ENCODE measurements around the gene CCDC148. TPM values are rescaled to one million over a fixed set of nuclear protein-coding genes. Genes with fewer than 3 reads are reported as not detected.

Gene CCDC148
- total and polyA plus RNA-seq, 4 donors = 0.02 to 0.42 (median 0.31) TPM

GRCh38 chr2:158291544-158292180 is 164.9 kb downstream of the CCDC148 start:
- Histone ChIP-seq H3K4me3 (ENCODE audit: low read depth in 1 of 3, low read length in 3 of 3) (no peak overlapping the region), H3K36me3 (ENCODE audit: control insufficient read depth in 4 of 4, insufficient read depth in 3 of 4, low read depth in 1 of 4, low read length in 3 of 4) (no peaks in the 10 kb centered on the region), H3K27ac (ENCODE audit: low read depth in 1 of 2, low read length in 2 of 2) (no peak overlapping the region), H3K4me1 (ENCODE audit: control insufficient read depth in 4 of 4, insufficient read depth in 4 of 4, low read length in 3 of 4) (no peaks in the 10 kb centered on the region), H3K27me3 (ENCODE audit: control insufficient read depth in 4 of 4, insufficient read depth in 4 of 4, low read length in 3 of 4) (no peaks in the 10 kb centered on the region), H3K9ac (ENCODE audit: low read depth in 1 of 2, low read length in 2 of 2) (no peak overlapping the region), H3K9me3 (ENCODE audit: control insufficient read depth in 4 of 4, low read length in 3 of 4) (no peaks in the 10 kb centered on the region)
- TF ChIP-seq TAF1 (conservative IDR thresholded peaks at IDR 0.05) (no peak), SP1 (IDR thresholded peaks at IDR 0.05) (no peak), HNF4A (conservative IDR thresholded peaks at IDR 0.05) (no peak), MAX (IDR thresholded peaks at IDR 0.05) (no peak), GABPA (IDR thresholded peaks at IDR 0.05 in 1 of 2, conservative IDR thresholded peaks at IDR 0.05 in 1 of 2) (no peak), FOXA2 (IDR thresholded peaks at IDR 0.05) (no peak), HNF4G (IDR thresholded peaks at IDR 0.05) (no peak), FOXA1 (IDR thresholded peaks at IDR 0.05) (no peak), RAD21 (IDR thresholded peaks at IDR 0.05) (no peak), CTCF (IDR thresholded peaks at IDR 0.05; ENCODE audit: low read depth, low read length, missing input control) (no peak), RXRA (IDR thresholded peaks at IDR 0.05) (no peak), YY1 (IDR thresholded peaks at IDR 0.05) (no peak), EGR1 (IDR thresholded peaks at IDR 0.05; ENCODE audit: low read depth in 2 of 2) (no peak), JUND (IDR thresholded peaks at IDR 0.05) (no peak)
- TF ChIP-seq, protein P1, sequence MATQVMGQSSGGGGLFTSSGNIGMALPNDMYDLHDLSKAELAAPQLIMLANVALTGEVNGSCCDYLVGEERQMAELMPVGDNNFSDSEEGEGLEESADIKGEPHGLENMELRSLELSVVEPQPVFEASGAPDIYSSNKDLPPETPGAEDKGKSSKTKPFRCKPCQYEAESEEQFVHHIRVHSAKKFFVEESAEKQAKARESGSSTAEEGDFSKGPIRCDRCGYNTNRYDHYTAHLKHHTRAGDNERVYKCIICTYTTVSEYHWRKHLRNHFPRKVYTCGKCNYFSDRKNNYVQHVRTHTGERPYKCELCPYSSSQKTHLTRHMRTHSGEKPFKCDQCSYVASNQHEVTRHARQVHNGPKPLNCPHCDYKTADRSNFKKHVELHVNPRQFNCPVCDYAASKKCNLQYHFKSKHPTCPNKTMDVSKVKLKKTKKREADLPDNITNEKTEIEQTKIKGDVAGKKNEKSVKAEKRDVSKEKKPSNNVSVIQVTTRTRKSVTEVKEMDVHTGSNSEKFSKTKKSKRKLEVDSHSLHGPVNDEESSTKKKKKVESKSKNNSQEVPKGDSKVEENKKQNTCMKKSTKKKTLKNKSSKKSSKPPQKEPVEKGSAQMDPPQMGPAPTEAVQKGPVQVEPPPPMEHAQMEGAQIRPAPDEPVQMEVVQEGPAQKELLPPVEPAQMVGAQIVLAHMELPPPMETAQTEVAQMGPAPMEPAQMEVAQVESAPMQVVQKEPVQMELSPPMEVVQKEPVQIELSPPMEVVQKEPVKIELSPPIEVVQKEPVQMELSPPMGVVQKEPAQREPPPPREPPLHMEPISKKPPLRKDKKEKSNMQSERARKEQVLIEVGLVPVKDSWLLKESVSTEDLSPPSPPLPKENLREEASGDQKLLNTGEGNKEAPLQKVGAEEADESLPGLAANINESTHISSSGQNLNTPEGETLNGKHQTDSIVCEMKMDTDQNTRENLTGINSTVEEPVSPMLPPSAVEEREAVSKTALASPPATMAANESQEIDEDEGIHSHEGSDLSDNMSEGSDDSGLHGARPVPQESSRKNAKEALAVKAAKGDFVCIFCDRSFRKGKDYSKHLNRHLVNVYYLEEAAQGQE (IDR thresholded peaks at IDR 0.05) = no peak
- TF ChIP-seq, protein P2, sequence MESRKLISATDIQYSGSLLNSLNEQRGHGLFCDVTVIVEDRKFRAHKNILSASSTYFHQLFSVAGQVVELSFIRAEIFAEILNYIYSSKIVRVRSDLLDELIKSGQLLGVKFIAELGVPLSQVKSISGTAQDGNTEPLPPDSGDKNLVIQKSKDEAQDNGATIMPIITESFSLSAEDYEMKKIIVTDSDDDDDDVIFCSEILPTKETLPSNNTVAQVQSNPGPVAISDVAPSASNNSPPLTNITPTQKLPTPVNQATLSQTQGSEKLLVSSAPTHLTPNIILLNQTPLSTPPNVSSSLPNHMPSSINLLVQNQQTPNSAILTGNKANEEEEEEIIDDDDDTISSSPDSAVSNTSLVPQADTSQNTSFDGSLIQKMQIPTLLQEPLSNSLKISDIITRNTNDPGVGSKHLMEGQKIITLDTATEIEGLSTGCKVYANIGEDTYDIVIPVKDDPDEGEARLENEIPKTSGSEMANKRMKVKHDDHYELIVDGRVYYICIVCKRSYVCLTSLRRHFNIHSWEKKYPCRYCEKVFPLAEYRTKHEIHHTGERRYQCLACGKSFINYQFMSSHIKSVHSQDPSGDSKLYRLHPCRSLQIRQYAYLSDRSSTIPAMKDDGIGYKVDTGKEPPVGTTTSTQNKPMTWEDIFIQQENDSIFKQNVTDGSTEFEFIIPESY (IDR thresholded peaks at IDR 0.05) = no peak
- no peak for DNase-seq (ENCODE audit: low spot score)
- 89% methylated on average over 2 of the region's 2 CpGs for WGBS

GRCh38 chr2:158290225-158290624 is 166.3 kb downstream of the CCDC148 start:
- Histone ChIP-seq H3K27me3 (ENCODE audit: control insufficient read depth in 4 of 4, insufficient read depth in 4 of 4, low read length in 3 of 4) (no peaks in the 10 kb centered on the region), H3K4me3 (ENCODE audit: low read depth in 1 of 3, low read length in 3 of 3) (no peak overlapping the region), H3K9me3 (ENCODE audit: control insufficient read depth in 4 of 4, low read length in 3 of 4) (no peaks in the 10 kb centered on the region), H3K36me3 (ENCODE audit: control insufficient read depth in 4 of 4, insufficient read depth in 3 of 4, low read depth in 1 of 4, low read length in 3 of 4) (no peaks in the 10 kb centered on the region), H3K4me1 (ENCODE audit: control insufficient read depth in 4 of 4, insufficient read depth in 4 of 4, low read length in 3 of 4) (no peaks in the 10 kb centered on the region), H3K27ac (ENCODE audit: low read depth in 1 of 2, low read length in 2 of 2) (no peak overlapping the region), H3K9ac (ENCODE audit: low read depth in 1 of 2, low read length in 2 of 2) (no peak overlapping the region)
- WGBS = 89% methylated on average over 5 of the region's 5 CpGs
- no peak for DNase-seq (ENCODE audit: low spot score)
- no peak for TF ChIP-seq FOXA1 (IDR thresholded peaks at IDR 0.05)
- TF ChIP-seq HNF4G (IDR thresholded peaks at IDR 0.05) = no peak
- no peak for TF ChIP-seq ATF3 (IDR thresholded peaks at IDR 0.05)
- no peak for TF ChIP-seq SP1 (IDR thresholded peaks at IDR 0.05)
- TF ChIP-seq JUND (IDR thresholded peaks at IDR 0.05) = no peak
- no peak for TF ChIP-seq HNF4A (conservative IDR thresholded peaks at IDR 0.05)
- no peak for TF ChIP-seq RXRA (IDR thresholded peaks at IDR 0.05)
- TF ChIP-seq NR2F2 (IDR thresholded peaks at IDR 0.05) = no peak
- no peak for TF ChIP-seq MAX (IDR thresholded peaks at IDR 0.05)
- TF ChIP-seq, protein P2 (IDR thresholded peaks at IDR 0.05) = no peak
- no peak for TF ChIP-seq EGR1 (IDR thresholded peaks at IDR 0.05; ENCODE audit: low read depth in 2 of 2)
- TF ChIP-seq RAD21 (IDR thresholded peaks at IDR 0.05) = no peak
- TF ChIP-seq FOXA2 (IDR thresholded peaks at IDR 0.05) = no peak
- no peak for TF ChIP-seq TAF1 (conservative IDR thresholded peaks at IDR 0.05)
- no peak for TF ChIP-seq YY1 (IDR thresholded peaks at IDR 0.05)
- TF ChIP-seq CTCF (IDR thresholded peaks at IDR 0.05; ENCODE audit: low read depth, low read length, missing input control) = no peak
